GM19239 (cell line): ENCODE measurements around the gene P3H4.

Experiments used
- DNase-seq: peaks from one replicate; pipeline ENCODE4 v3.0.0; 2011; ENCODE audit warnings: low spot score; ENCODE audit not compliant: insufficient read length
- FAIRE-seq: peaks from 2 replicates; lab custom pipeline; 2011; peaks lifted over from hg19 to GRCh38; lab: Jason Lieb, UNC

P3H4 gene

GRCh38 chr17:41773731-41774193 lies 38.0 kb downstream of the P3H4 start:
- no peak for DNase-seq
- FAIRE-seq = no peak

GRCh38 chr17:41773190-41773588 lies 38.6 kb downstream of the P3H4 start:
- DNase-seq (no peak), FAIRE-seq (no peak)

DNA sequence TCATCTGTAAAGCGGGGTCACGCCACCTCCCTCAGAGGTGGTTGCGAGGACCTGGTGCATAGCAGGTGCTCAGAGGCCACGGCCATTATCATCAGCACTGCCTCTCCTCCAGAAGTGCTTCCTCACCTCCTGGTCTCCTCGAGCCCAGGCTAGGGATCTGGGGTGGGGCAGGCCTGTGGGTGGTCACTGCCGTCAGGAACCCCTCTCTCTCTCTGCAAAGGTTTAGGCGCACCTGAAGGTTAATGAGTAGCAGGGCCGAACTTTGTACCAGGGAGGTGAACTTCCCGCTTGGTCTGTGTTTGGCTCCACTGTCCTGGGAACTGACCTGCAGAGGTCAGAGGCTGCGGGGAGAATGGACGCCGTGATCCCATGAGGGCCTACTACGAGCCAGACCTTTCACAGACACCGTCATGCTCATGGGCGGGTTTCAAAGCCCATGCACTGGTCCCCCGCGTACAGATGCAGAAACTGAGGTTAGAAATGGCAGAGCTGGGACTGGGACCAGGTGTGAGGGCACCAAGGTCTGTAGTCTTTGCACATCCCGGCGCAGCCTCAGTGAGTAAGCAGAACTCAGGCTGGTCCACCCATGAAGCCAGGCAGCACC lies 39.1 kb downstream of the P3H4 start:
- DNase-seq = no peak
- FAIRE-seq = no peak

DNA sequence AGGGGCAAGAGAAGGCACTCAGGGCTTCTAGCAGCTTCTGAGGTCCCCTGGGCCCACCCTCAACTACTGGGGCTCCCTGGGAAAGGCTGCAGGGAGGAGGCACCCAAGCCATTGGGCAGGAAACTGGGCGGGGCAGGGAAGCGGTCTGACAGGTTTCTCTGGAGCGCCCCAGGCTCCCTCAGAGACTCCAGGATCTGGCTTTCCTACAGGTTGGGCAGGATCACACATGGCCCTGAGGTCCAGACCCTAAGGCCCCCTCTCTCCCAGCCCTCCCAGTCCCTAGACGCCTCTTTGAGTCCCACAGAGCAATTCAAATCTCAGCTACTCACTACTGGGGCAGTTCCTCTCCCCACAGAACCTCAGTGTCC lies 39.5 kb downstream of the P3H4 start:
- FAIRE-seq (no peak), DNase-seq (no peak)

DNA sequence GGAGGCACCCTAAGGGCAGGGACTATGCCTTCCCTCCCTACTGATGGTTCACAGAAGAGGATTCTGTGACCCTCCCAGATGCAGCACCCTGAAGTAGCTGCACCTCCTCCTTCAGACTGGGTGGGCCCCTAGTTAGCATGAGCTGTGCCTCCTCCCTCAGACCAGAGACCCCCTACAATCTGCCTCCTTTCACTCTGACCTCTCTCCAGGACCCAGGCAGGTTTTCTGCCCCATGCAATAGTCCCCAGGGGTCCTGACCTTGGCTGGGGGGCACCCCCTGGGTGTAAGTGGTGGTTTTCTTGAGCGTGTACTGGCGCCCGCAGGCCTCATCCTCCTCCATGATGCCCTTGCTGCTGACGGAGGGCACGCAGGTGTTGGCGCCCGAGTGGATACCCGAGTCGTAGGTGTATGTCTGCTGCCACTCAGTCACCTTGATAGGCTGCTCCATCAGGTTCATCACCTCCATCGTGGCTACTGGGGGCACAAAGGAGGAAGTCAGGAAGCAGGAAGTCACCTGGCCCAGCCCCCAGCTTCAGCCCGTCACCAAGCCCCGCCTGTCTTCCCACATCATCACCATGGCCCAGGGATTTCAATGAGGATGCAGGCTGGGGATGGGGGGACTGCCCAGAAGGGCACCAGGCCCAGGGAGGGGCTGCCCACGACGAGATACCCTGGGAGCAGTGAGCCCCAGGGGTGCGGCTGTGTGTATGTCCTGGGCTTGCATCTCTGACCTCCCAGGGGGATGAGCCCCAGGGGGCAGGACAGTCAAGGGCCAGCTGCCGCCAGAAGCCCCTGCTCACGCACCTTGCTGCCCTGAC lies 40.2 kb downstream of the P3H4 start:
- DNase-seq (no peak), FAIRE-seq (no peak)

DNA sequence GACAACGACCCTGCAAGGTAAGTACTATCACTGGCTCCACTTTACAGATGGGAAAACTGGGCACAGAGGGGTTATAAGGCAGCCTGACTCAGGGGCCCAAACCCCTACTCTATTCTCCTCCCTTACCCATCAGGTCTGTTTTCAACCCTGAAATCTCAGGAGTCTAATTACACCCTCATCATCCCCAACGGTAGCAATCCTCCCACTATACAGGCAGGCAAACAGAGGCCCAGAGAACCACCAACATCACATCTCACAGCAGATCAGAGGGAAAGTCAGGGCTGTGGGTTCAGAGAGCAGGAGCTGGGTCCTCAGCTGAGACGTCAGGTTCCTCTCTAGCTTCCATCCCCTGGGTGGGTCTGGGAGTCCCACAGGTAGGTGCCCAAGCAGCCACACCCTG lies 41.8 kb downstream of the P3H4 start:
- FAIRE-seq (no peak), DNase-seq (no peak)

DNA sequence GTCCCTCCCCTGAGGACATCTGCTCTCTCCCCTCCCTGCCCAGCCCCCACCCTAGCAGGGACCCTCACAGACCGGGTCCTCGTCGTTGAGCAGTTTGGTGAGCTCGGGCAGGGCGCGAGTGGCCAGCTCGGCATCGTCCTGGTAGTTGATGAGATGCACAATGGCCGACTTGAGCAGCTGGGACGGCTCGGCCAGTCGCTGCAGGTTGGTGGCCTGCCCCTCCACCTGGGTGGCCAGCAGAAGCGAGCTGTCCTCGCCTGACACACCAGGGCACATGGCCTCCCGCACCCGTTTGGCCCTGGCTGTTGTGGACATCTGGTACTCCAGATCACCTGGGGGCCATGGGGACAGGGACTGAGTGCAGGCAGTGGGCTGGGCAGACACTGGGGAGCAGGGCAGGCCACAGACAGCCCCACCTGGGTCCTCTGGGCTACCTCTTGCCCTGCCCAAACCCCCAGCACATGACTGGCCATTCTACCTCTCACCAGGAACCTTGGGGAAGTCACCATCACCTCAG lies 42.3 kb downstream of the P3H4 start:
- DNase-seq (no peak), FAIRE-seq (no peak)

DNA sequence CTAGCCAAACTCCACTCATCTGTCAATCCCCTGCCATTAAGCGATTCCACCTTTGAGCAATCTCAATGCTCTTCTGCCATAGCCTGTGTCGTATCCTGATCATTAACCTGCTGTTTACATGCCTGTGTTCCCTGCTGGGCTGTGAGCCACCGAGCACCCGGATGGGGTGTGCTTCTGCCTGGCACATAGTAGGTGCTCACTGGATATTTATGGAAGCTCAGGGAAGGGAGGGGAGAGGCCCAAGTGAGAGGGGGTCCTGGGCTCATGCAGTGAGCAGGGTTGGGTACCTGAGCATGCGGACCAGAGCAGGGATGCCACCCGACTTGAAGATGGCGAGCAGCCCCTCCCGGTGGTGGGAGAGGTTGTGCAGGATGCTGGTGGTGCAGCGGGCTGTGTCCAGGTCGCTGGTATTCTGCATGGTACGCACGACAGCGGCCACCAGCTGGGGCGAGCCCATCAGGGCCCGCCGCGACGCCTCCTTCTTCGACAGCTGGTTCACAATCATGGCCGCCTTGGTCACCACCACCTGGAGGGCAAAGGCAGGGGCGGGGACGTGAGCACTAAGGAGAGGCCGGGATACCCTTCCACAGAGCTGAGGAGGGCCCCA lies 43.0 kb downstream of the P3H4 start:
- no peak for DNase-seq
- FAIRE-seq = no peak

DNA sequence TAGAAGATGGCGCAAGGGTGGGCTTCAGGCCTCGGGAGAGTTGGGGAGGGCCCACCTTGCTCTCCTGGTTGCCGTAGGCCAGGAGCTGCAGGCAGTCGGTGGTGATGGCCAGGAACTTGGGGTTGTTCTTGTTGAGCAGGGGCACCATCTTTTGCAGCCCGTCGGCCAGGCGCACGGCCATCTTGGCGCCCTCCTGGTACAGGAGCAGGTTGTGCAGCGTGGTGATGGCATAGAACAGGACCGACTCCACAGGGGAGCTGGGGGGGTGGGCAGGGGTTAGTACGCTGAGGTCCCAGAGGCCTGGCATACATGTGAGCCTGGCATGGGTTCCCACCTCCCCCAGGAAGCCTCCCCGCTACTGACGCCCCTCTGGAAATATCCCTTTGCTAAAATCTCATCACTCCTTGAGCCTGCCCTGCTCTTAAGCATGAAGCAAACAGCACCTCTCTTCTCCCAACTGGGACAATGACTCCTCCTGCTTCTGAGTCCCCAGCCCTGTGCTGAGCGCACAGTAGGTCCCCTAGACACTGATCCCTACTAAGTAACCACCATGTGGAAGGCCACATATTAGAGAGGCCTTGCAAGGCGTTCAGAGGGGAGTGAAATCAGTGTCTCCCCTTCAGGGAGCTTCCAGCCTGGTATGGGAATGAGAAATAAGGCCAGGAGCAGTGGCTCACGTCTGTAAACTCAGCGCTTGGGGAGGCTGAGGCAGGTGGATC lies 44.3 kb downstream of the P3H4 start:
- FAIRE-seq (no peak), DNase-seq (no peak)

DNA sequence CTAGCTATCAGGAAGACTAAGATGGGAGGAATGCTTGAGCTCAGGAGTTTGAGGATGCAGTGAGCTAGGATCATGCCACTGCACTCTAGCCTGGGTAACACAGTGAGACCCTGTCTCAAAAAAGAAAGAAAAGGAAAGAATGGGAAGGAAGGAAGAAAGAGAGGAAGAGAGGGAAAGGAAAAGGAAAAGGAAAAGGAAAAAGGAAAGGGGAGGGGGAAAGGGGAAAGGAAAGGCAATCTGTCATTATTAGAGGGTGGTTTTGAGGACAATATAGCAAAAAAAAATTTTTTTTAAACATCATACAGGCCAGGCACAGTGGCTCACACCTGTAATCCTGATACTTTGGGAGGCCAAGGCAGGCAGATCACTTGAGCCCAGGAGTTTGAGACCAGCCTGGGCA lies 45.6 kb downstream of the P3H4 start:
- DNase-seq (no peak), FAIRE-seq (no peak)

- no peak for DNase-seq
- FAIRE-seq = no peak
Observed at GRCh38 chr17:41763327-41763726, 48.4 kb downstream of the P3H4 start.

DNA sequence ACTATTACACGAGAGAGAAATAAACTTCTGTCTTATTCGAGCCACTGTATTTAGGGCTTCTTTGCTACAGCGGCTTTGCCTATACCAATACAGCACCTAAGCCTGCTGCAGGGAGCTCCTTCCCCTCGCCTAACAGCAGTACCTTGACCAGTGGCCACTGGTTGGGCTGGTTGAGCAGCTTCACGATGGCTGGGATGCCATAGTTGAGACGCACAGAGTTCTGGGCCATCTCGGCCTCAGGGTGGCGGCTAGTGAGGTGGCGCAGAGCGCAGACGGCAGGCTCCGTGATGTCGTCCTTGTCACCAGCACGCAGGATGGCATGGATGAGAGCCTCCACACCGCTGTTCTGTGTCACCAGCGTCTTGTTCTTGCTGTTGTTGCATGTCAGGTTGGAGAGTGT lies 48.9 kb downstream of the P3H4 start:
- DNase-seq (no peak), FAIRE-seq (no peak)

- no peak for DNase-seq
- FAIRE-seq = no peak
Observed at GRCh38 chr17:41762391-41762790, 49.4 kb downstream of the P3H4 start.

DNA sequence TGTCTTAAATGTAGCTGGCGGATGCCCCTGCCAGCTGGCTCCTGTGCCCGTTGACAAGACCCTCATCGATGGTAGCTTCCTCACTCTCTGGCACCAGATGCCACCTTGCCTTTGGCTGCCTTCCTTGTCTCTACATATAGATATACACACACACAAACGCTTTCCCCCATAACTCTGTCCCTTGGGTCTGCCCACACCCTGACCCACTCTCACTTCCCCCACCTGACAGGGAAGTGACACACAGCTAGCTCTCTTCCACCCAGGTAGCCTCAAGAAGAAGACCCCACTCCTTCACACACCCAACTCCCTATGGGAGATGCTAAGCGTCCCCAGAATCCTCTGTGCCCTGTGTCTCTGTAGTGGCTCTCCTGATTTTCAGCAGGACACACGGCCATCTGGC lies 50.9 kb downstream of the P3H4 start:
- no peak for FAIRE-seq
- DNase-seq = no peak

- DNase-seq (no peak), FAIRE-seq (no peak)
Observed at GRCh38 chr17:41758601-41759000, 53.1 kb downstream of the P3H4 start.

DNA sequence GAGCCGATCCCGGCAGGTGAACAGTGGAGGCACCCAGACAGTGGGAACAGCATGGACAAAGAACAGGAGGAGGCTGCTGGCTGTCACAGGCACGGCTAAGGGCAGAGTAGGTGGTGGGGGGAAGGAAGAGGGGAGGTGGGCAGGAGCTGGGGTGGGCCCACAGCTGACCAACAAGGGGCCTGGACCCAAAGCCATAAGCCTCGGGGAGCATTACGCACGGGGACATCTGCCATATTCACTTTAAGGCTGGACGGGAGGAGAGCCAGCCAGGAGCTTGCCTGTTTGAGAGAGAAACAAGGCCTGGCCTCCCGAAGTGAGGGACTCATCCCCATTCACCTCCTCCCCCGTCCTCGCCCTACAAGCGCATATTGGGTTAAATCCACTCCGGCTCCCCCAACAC lies 57.7 kb downstream of the P3H4 start:
- DNase-seq = no peak
- no peak for FAIRE-seq
